GM19025 (cell line): Measurements from ENCODE around the gene CDC42EP5.

Experiments
- ATAC-seq: cut with Tn5 transposase; IDR thresholded peaks from one replicate; pipeline ENCODE4 v1.9.1; 2021; ENCODE audit warnings: mild to moderate bottlenecking, low read depth, moderate library complexity; ENCODE audit not compliant: unreplicated experiment

CDC42EP5 gene

DNA sequence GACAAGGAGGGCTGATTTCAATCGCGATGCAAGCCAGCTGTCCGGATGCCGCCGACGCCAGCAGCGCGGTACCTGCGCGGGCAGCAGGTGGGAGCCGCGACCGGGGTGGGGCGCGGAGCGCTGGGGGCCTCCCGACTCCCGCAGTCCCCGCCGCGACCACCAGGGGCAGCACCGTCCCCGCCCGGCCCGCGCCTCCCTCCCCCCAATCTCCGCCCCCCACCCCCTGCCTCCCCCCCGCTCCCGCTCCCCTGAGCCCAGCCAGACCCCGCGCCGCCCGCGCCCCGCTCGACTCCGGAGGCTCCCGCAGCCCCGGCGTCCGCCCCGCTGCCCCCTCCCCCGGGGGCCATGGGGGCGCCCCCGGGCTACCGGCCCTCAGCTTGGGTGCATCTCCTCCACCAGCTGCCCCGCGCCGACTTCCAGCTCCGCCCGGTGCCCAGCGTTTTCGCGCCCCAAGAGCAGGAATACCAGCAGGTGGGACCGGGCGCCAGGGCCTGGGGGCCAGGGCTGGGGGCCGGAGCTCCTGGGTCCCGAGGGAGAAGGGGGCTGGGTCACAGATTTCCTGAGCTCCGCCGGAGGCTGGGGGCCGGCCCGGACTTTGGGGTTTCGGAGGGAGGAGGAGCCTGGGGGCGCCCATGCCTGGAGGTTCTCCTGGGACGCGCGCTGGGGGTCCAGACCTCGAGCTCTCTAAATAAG is 57.7 kb downstream of the CDC42EP5 start, which contains the start of gene TTYH1:
Gene TTYH1, plus strand, starts transcription at position 257 of the 693 bp plus-strand sequence. Its CDS starts 89 bp downstream, at position 346.
- no peak for ATAC-seq
